Lower leg skin (tissue), 4 donors: ENCODE measurements around the gene ZNF280A. TPM values are rescaled to one million over a fixed set of nuclear protein-coding genes. Genes with fewer than 3 reads are reported as not detected.

Source experiments
- DNase-seq, 2 donors: peaks; one replicate each; pipeline ENCODE4 v3.0.0-alpha.2; 2019; ENCODE audit warnings: low spot score in 2 of 2
- H3K4me3 ChIP-seq: fragments of 200-600 bp; sonication (generic); 2 replicates; pipeline ENCODE4 v1.5.1; 2017; ENCODE audit warnings: mild to moderate bottlenecking, low read depth; ENCODE audit not compliant: poor library complexity, severe bottlenecking
- CTCF ChIP-seq, 3 donors: fragments of 450-650 bp; IDR thresholded peaks; one replicate each; pipeline ENCODE4 v1.5.1; 2016; ENCODE audit warnings: antibody characterized with exemption in 3 of 3, mild to moderate bottlenecking in 3 of 3, moderate library complexity in 2 of 3
- POLR2A ChIP-seq, 2 donors: fragments of 450-650 bp; IDR thresholded peaks; one replicate each; pipeline ENCODE4 v1.6.1; 2016 to 2017; ENCODE audit warnings: antibody characterized with exemption in 2 of 2, mild to moderate bottlenecking in 1 of 2, moderate library complexity in 1 of 2
- WGBS, 2 donors: methylation state at CpG; one replicate each; pipeline ENCODE4 v1.1.5; 2018; 5-methylcytosine and 5-hydroxymethylcytosine counted together
- intact Hi-C: fragments of 100-400 bp; cut with DNase I; formaldehyde crosslinking; loops from one replicate; pipeline ENCODE4 v1.15.0; 2023; ENCODE audit warnings: low total_unique reads
- total RNA-seq, 4 donors: library from RNA; depleted of rRNA; stranded (reverse); fragments of >200 nt; gene quantifications; one replicate each; pipeline ENCODE4 v1.1.0, GENCODE V29; 2016

ZNF280A gene
- total RNA-seq, 4 donors from 2014 or later, result 0.32 TPM; not detected in 3

- no peak for TF ChIP-seq CTCF (IDR thresholded peaks at IDR 0.05)
- intact Hi-C loops, result no loop called here
- WGBS, 2 donors, result 80 to 91% methylated on average over 1 of the region's 1 CpG
Measured at GRCh38 chr22:22553141-22553540, 33.1 kb upstream of the ZNF280A start.

GRCh38 chr22:22552630-22553029, 32.6 kb upstream of the ZNF280A start:
- no peak for DNase-seq
- WGBS, 2 donors, result 58 to 65% methylated on average over 4 of the region's 4 CpGs
- no peak for TF ChIP-seq CTCF (IDR thresholded peaks at IDR 0.05)
- TF ChIP-seq POLR2A (IDR thresholded peaks at IDR 0.05), result no peak
- H3K4me3 ChIP-seq, result no peak overlapping the region
- intact Hi-C loops, result no loop called here

More at GRCh38 chr22:22553141-22553540, 33.1 kb upstream of the ZNF280A start:
- H3K4me3 ChIP-seq, result no peak overlapping the region
- DNase-seq, result no peak

- intact Hi-C loops, result no loop called here
- no peak overlapping the region for H3K4me3 ChIP-seq
- WGBS, 2 donors, result 91 to 92% methylated on average over 8 of the region's 8 CpGs
- DNase-seq, result no peak
- no peak for TF ChIP-seq CTCF (IDR thresholded peaks at IDR 0.05)
- no peak for TF ChIP-seq POLR2A (IDR thresholded peaks at IDR 0.05)
Measured at GRCh38 chr22:22550789-22551434, 30.8 kb upstream of the ZNF280A start.

GRCh38 chr22:22548910-22549309, 28.8 kb upstream of the ZNF280A start:
- no peak overlapping the region for H3K4me3 ChIP-seq
- 62 to 76% methylated on average over 1 of the region's 1 CpG for WGBS, 2 donors
- no peak for DNase-seq
- intact Hi-C loops, result no loop called here
- TF ChIP-seq POLR2A (IDR thresholded peaks at IDR 0.05) (no peak), CTCF (IDR thresholded peaks at IDR 0.05) (no peak)

- no peak overlapping the region for H3K4me3 ChIP-seq
- TF ChIP-seq POLR2A (IDR thresholded peaks at IDR 0.05) (no peak), CTCF (IDR thresholded peaks at IDR 0.05) (no peak)
- no peak for DNase-seq
- 74 to 75% methylated on average over 9 of the region's 9 CpGs for WGBS, 2 donors
- intact Hi-C loops, result no loop called here
Measured at GRCh38 chr22:22548317-22548716, 28.2 kb upstream of the ZNF280A start.
